ENCODE measurements around the gene LRCH1. TPM values are rescaled to one million over a fixed set of nuclear protein-coding genes. Genes with fewer than 3 reads are reported as not detected.

LRCH1 gene
- total and polyA plus RNA-seq, 2 of the 4 experiments (the other 2 are of a cell fraction) = 7.0 to 8.8 TPM

GRCh38 chr13:46544811-46545210, 8.2 kb upstream of the LRCH1 start:
- Histone ChIP-seq H3K9me1 (ENCODE audit: insufficient read depth, low read length) (no peaks in the 10 kb centered on the region), H2AK5ac (ENCODE audit: low read depth, low read length) (no peak overlapping the region), H3K14ac (replicated peaks; ENCODE audit: low read depth, low read length) (no peak overlapping the region), H4K5ac (ENCODE audit: low read depth, low read length) (no peak overlapping the region), H3K9ac (ENCODE audit: low read depth, low read length) (no peak overlapping the region), H2BK15ac (ENCODE audit: low read depth, low read length) (no peak overlapping the region), H3K4me3 (ENCODE audit: insufficient read depth, low read depth, low read length) (no peak overlapping the region), H3K23ac (ENCODE audit: low read depth, low read length) (no peak overlapping the region), H3K4me1 (ENCODE audit: control insufficient read depth, insufficient read depth, low read length) (no peaks in the 10 kb centered on the region), H3K18ac (ENCODE audit: low read depth, low read length) (no peak overlapping the region), H4K91ac (ENCODE audit: insufficient read depth, low read depth, low read length) (no peak overlapping the region), H2AFZ (replicated peaks; ENCODE audit: low read length, poor library complexity) (no peak overlapping the region), H3K36me3 (ENCODE audit: control insufficient read depth, insufficient read depth, low read length) (no peaks in the 10 kb centered on the region), H3K4me2 (ENCODE audit: low read depth, low read length) (no peak overlapping the region), H4K8ac (ENCODE audit: low read depth in 2 of 2, low read length in 2 of 2) (no peak overlapping the region), H2BK5ac (ENCODE audit: low read depth, low read length, poor library complexity, severe bottlenecking) (no peak overlapping the region), H2AK9ac (replicated peaks; ENCODE audit: low read depth, low read length, poor library complexity) (no peak overlapping the region), H4K20me1 (ENCODE audit: insufficient read depth, low read length) (no peaks in the 10 kb centered on the region), H3K27me3 (ENCODE audit: control insufficient read depth, insufficient read depth, low read length) (peaks cover 6% of the 10 kb centered on the region), H3K27ac (ENCODE audit: insufficient read depth, low read length) (no peak overlapping the region), H3K56ac (ENCODE audit: extremely low read depth, insufficient read depth, low read length) (no peak overlapping the region), H3K79me1 (ENCODE audit: low read depth in 1 of 2, low read length in 2 of 2) (no peaks in the 10 kb centered on the region), H2BK20ac (ENCODE audit: low read depth, low read length) (no peak overlapping the region), H3K9me3 (ENCODE audit: control insufficient read depth, insufficient read depth, low read length) (no peaks in the 10 kb centered on the region), H3K4ac (ENCODE audit: low read depth, low read length) (no peak overlapping the region), H2BK120ac (ENCODE audit: low read depth, low read length) (no peak overlapping the region)
- ChIA-PET POLR2A (ENCODE audit: unreplicated experiment) (interaction anchor here (0.7 kb wide), 1 partner anchor 46 kb away, joined by 3 read pairs; no protein-coding TSS in a partner anchor), CTCF (interaction anchor here (0.6 kb wide), 1 partner anchor 1378 kb away, joined by 4 read pairs; no protein-coding TSS in a partner anchor)
- dilution Hi-C loops (cut with HindIII; ENCODE audit: low sequenced_read_pairs, unreplicated experiment) = no loop called here
- in situ Hi-C loops (cut with MboI; ENCODE audit: low sequenced_read_pairs) = no loop called here
- WGBS, 2 experiments (ENCODE audit: extremely low coverage in 2 of 2, insufficient read length in 1 of 2) = 100% methylated on average over 1 of the region's 1 CpG; no CpG with 5 or more reads in 1 of the 2 experiments
- ATAC-seq (ENCODE audit: low read depth) = no peak
- no peak for DNase-seq
- BruUV-seq (replicated peaks) = no TSS peak
- TF ChIP-seq RCOR1 (IDR thresholded peaks at IDR 0.05; ENCODE audit: insufficient replicate concordance, low read length) = no peak
- TF ChIP-seq, protein P1, sequence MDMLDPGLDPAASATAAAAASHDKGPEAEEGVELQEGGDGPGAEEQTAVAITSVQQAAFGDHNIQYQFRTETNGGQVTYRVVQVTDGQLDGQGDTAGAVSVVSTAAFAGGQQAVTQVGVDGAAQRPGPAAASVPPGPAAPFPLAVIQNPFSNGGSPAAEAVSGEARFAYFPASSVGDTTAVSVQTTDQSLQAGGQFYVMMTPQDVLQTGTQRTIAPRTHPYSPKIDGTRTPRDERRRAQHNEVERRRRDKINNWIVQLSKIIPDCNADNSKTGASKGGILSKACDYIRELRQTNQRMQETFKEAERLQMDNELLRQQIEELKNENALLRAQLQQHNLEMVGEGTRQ (IDR thresholded peaks at IDR 0.05; ENCODE audit: low read depth, low read length) = no peak
- no peak for TF ChIP-seq POLR2A (IDR thresholded peaks at IDR 0.05; ENCODE audit: low read depth, low read length)
- no peak for TF ChIP-seq MAFK (IDR thresholded peaks at IDR 0.05; ENCODE audit: low read depth, low read length)
- no peak for TF ChIP-seq FOS (IDR thresholded peaks at IDR 0.05; ENCODE audit: low read depth, low read length)
- TF ChIP-seq NFE2L2 (IDR thresholded peaks at IDR 0.05; ENCODE audit: low read depth, low read length) = no peak
- TF ChIP-seq SMC3 (IDR thresholded peaks at IDR 0.05; ENCODE audit: low read depth, low read length) = no peak
- no peak for TF ChIP-seq BHLHE40 (IDR thresholded peaks at IDR 0.05; ENCODE audit: low read depth, low read length)
- no peak for TF ChIP-seq RAD21 (IDR thresholded peaks at IDR 0.05; ENCODE audit: low read length)
- intact Hi-C loops (cut with micrococcal nuclease) = no loop called here
